Sigmoid colon (tissue), 7 donors: ENCODE results near the gene CDK2. TPM values are rescaled to one million over a fixed set of nuclear protein-coding genes. Genes with fewer than 3 reads are reported as not detected.
"Not testable (repeated sequence)": the region's sequence is repeated elsewhere in the genome, so short reads cannot be mapped to it uniquely, and the experiment has no call there.

Experiments used
- DNase-seq: peaks from one replicate; pipeline ENCODE4 v3.0.0-alpha.2; 2019
- H3K27ac ChIP-seq, 4 donors: fragments of 200-600 bp; sonication (generic); one replicate each; pipeline ENCODE4 v1.5.1; 2016 to 2019; ENCODE audit warnings: mild to moderate bottlenecking in 1 of 4
- H3K27me3 ChIP-seq, 3 donors: fragments of 200-600 bp; sonication (generic); one replicate each; pipeline ENCODE4 v1.5.1; 2019; ENCODE audit warnings: mild to moderate bottlenecking in 1 of 3
- H3K36me3 ChIP-seq, 4 donors: fragments of 200-600 bp; sonication (generic); one replicate each; pipeline ENCODE4 v1.5.1; 2016 to 2019
- H3K4me1 ChIP-seq, 4 donors: fragments of 200-600 bp; sonication (generic); one replicate each; pipeline ENCODE4 v1.5.1; 2017 to 2019
- H3K4me3 ChIP-seq, 4 donors: fragments of 200-600 bp; sonication (generic); one replicate each; pipeline ENCODE4 v1.5.1; 2017 to 2019; ENCODE audit warnings: mild to moderate bottlenecking in 2 of 4, moderate library complexity in 1 of 4
- H3K9me3 ChIP-seq, 4 donors: fragments of 200-600 bp in 3 of 4; sonication (generic) in 3 of 4; one replicate each; pipeline versions ENCODE4 v1.5.1 to v1.6.1; 2013 to 2019
- EP300 ChIP-seq, 4 donors: sonication (generic); formaldehyde crosslinking; IDR thresholded peaks; one replicate each; pipeline ENCODE4 v1.6.1; 2017; ENCODE audit warnings: antibody characterized with exemption in 4 of 4
- POLR2A ChIP-seq, 2 donors: fragments of 450-650 bp; IDR thresholded peaks; one replicate each; pipeline ENCODE4 v1.6.1; 2016; ENCODE audit warnings: antibody characterized with exemption in 2 of 2, mild to moderate bottlenecking in 2 of 2, moderate library complexity in 2 of 2
- POLR2AphosphoS5 ChIP-seq, 4 donors: sonication (generic); formaldehyde crosslinking; IDR thresholded peaks; one replicate each; pipeline ENCODE4 v1.6.1; 2017; ENCODE audit warnings: antibody characterized with exemption in 4 of 4
- WGBS, 2 donors: extraction: QIAGEN DNeasy Blood & Tissue Kit; methylation state at CpG; one replicate each; pipeline ENCODE4 v1.1.7; 2013; 5-methylcytosine and 5-hydroxymethylcytosine counted together
- intact Hi-C: fragments of 100-400 bp; cut with DNase I; formaldehyde crosslinking; loops from one replicate; pipeline ENCODE4 v1.15.1; 2023
- polyA plus RNA-seq, 3 donors: library from polyadenylated mRNA; stranded (reverse); fragments of 200-250 nt; gene quantifications; one replicate each; pipeline ENCODE4 v1.2.3, GENCODE V29; 2013
- total RNA-seq, 4 donors: library from RNA; depleted of rRNA; stranded (reverse); fragments of >200 nt; gene quantifications; one replicate each; pipeline ENCODE4 v1.1.0, GENCODE V29; 2016
- TF ChIP-seq, protein P1 (sequence below), 4 experiments: fragments of 450-650 bp in 3 of 4; fragments of 200-600 bp in 1 of 4; IDR thresholded peaks; one replicate each; pipeline ENCODE4 v1.5.1; 2016 to 2019; ENCODE audit warnings: antibody characterized with exemption in 4 of 4, mild to moderate bottlenecking in 3 of 4, moderate library complexity in 2 of 4
- donor health status: healthy with polysubstance abuse.
- donor health status: Bipolar disorder and iron deficiency.
- donor health status: healthy.

The CDK2 gene
- total and polyA plus RNA-seq, 7 donors = 7.2 to 27.7 (median 18.0) TPM

DNA sequence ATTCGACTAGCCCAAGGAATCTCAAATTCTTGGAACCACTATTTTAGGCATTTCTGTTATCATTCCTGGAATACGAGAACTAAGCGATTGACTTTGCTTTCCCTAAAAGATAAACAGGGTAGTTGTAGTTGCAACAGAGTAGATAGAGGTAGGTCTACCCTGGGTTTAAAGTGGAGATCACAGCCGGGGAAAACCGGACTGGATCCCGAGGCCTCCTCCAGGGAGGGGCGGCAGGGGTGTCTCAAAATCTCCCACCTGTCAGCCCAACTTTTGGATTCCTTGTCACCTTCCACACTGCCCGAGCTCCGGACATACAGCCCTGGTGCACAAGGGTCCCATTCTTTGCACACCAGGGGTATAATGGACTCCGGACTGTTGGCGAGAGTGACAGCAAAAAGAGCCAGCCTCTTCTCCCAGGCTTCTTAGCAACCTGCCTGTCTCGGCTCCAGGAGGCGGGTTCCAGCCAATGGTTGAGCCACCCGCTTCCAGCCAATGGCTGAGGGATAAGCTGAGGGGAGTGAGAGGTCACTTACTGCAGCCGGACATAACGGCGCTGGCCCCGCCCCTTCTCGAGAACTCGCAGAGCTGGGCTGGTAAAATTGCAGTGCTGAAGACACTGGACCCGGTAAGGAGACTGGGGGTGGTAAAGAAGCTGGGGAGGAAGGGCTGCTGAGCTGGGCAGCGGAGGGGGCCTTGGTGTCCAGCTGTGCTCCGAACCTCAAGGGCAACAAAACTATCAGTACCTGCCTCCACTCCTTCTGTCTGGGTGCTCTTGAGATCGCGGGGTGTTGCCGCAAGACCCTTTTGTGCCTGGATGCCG lies 30.3 kb downstream of the CDK2 start, which contains the start of gene SUOX:
TSS of gene SUOX (plus strand) at position 562 of the 820 bp plus-strand sequence. CDS start 4,946 bp downstream, outside the sequence.
- intact Hi-C loops = loop anchor here (1.0 to 5.0 kb wide), 3 partner anchors 23 to 105 kb away; partner anchors contain the start of genes PA2G4, RAB5B and RPS26
- Histone ChIP-seq H3K27ac (peak within 1 kb of the TSS; percentile 84 to 91 (median 89)), H3K27me3 (no peaks in the 10 kb centered on the region), H3K4me3 (peak within 1 kb of the TSS; percentile 42 to 76 (median 72)), H3K36me3 (peaks cover 15 to 61% (median 25%) of the 10 kb centered on the region in 4 donors), H3K9me3 (no peaks in the 10 kb centered on the region), H3K4me1 (peaks cover 0 to 19% (median 16%) of the 10 kb centered on the region in 4 donors)
- peak; percentile 55 to 88 (median 82) for TF ChIP-seq POLR2AphosphoS5 (IDR thresholded peaks at IDR 0.05)
- TF ChIP-seq POLR2A (IDR thresholded peaks at IDR 0.05) = peak in 1 of 2 donors; percentile 54
- TF ChIP-seq, protein P1, sequence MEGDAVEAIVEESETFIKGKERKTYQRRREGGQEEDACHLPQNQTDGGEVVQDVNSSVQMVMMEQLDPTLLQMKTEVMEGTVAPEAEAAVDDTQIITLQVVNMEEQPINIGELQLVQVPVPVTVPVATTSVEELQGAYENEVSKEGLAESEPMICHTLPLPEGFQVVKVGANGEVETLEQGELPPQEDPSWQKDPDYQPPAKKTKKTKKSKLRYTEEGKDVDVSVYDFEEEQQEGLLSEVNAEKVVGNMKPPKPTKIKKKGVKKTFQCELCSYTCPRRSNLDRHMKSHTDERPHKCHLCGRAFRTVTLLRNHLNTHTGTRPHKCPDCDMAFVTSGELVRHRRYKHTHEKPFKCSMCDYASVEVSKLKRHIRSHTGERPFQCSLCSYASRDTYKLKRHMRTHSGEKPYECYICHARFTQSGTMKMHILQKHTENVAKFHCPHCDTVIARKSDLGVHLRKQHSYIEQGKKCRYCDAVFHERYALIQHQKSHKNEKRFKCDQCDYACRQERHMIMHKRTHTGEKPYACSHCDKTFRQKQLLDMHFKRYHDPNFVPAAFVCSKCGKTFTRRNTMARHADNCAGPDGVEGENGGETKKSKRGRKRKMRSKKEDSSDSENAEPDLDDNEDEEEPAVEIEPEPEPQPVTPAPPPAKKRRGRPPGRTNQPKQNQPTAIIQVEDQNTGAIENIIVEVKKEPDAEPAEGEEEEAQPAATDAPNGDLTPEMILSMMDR (IDR thresholded peaks at IDR 0.05) = no peak
- no peak for TF ChIP-seq EP300 (IDR thresholded peaks at IDR 0.05)
- 1% methylated on average over 27 of the region's 27 CpGs for WGBS, 2 donors
- peak; percentile 99 for DNase-seq

DNA sequence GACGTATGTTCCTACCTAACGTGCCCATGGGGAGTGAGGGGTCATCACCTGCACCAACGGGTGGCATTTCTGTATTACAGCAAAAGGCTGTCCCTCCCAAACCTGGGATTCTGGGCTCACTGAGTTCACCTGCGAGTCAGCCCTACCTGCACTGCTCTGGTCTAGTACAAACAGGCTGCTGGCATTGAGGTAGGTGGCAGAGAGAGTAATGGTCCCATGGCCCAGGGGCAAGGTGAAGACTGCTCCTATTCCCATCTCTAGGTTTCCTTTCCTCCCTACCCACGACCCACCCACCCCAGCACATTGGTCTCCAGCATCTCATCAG lies 30.9 kb downstream of the CDK2 start:
- H3K9me3 ChIP-seq = no peaks in the 10 kb centered on the region
- peaks cover 0 to 19% (median 16%) of the 10 kb centered on the region in 4 donors for H3K4me1 ChIP-seq
- DNase-seq = peak; percentile 68
- no peaks in the 10 kb centered on the region for H3K27me3 ChIP-seq
- peak overlapping the region; percentile 42 to 76 (median 72) for H3K4me3 ChIP-seq
- peak overlapping the region; percentile 84 to 91 (median 89) for H3K27ac ChIP-seq
- intact Hi-C loops = loop anchor here (5.0 kb wide), 1 partner anchor 105 kb away; the partner anchor contains the start of gene PA2G4
- peaks cover 11 to 61% (median 20%) of the 10 kb centered on the region in 4 donors for H3K36me3 ChIP-seq
- no peak for TF ChIP-seq POLR2AphosphoS5 (IDR thresholded peaks at IDR 0.05)
- 1 to 2% methylated on average over 5 of the region's 5 CpGs for WGBS, 2 donors

DNA sequence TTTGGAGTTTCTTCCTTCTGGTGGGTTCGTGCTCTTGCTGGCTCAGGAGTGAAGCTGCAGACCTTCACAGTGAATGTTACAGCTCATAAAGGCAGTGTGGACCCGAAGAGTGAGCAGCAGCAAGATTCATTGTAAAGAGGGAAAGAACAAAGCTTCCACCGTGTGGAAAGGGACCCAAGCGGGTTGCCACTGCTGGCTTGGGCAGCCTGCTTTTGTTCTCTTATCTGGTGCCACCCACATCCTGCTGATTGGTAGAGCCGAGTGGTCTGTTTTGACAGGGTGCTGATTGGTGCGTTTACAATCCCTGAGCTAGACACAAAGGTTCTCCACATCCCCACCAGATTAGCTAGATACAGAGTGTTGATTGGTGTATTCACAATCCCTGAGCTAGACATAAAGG lies 32.9 kb downstream of the CDK2 start:
- H3K27ac ChIP-seq, H3K4me3 ChIP-seq, DNase-seq, H3K9me3 ChIP-seq, H3K27me3 ChIP-seq: not testable (repeated sequence)
- peaks cover 0 to 60% (median 11%) of the 10 kb centered on the region in 4 donors for H3K36me3 ChIP-seq
- intact Hi-C loops = loop anchor here (5.0 kb wide), 1 partner anchor 103 kb away; the partner anchor contains the start of gene PA2G4
- H3K4me1 ChIP-seq = peaks cover 0 to 19% (median 16%) of the 10 kb centered on the region in 4 donors
- 80 to 87% methylated on average over 5 to 6 of the region's 6 CpGs for WGBS, 2 donors

DNA sequence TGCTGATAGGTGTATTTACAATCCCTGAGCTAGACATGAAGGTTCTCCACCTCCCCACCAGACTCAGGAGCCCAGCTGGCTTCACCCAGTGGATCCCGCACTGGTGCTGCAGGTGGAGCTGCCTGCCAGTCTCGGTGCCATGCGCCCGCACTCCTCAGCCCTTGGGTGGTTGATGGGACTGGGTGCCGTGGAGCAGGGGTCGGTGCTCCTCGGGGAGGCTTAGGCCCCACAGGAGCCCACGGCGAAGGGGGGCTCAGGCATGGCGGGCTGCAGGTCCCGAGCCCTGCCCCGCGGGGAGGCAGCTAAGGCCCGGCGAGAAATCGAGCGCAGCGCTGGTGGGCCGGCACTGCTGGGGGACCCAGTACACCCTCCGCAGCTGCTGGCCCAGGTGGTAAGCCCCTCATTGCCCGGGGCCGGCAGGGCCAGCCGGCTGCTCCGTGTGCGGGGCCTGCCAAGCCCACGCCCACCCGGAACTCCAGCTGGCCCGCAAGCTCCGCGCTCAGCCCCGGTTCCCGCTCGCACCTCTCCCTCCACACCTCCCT lies 33.4 kb downstream of the CDK2 start:
- H3K36me3 ChIP-seq = peaks cover 0 to 57% (median 8%) of the 10 kb centered on the region in 4 donors
- H3K27me3 ChIP-seq, H3K4me3 ChIP-seq, H3K9me3 ChIP-seq, H3K27ac ChIP-seq, DNase-seq: not testable (repeated sequence)
- intact Hi-C loops = loop anchor here (5.0 kb wide), 1 partner anchor 102 kb away; the partner anchor contains the start of gene PA2G4
- H3K4me1 ChIP-seq = peaks cover 0 to 19% (median 16%) of the 10 kb centered on the region in 4 donors
- WGBS, 2 donors = 74 to 94% methylated on average over 33 of the region's 33 CpGs

DNA sequence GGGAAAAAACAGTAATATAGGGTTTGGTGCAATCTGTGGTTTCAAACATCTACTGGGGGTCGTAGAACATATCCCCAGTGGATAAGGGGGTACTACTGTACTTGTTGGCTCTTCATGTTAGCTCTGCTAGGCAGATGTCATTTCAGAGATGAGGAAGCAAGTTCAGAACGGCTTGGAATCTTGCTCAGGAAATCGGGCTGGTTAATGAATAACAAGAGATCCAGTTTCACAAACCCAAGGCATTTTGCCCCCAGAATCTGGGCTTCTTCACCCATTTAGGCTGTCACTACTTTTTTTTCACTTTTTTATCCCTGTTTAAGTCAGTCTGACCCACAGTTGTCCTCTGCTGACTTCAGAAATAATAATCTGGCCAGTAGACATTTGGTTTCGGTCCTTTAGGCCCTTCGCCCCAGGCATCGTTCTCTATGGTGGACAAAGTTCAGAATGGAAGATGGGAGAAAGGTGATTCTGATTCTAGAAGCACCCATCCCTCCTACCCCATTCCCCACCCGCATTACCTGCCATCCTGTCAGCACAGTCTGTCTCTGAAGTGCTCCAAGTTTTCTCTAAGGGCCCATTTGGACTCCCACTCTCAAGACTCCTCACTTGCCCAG lies 35.0 kb downstream of the CDK2 start:
- no peak for DNase-seq
- Histone ChIP-seq H3K4me3 (no peak overlapping the region), H3K27ac (no peak overlapping the region), H3K4me1 (peaks cover 0 to 15% (median 13%) of the 10 kb centered on the region in 4 donors), H3K9me3 (no peaks in the 10 kb centered on the region), H3K36me3 (peaks cover 0 to 54% (median 7%) of the 10 kb centered on the region in 4 donors), H3K27me3 (no peaks in the 10 kb centered on the region)
- 20 to 67% methylated on average over 7 of the region's 7 CpGs for WGBS, 2 donors
- intact Hi-C loops = no loop called here
- no peak for TF ChIP-seq EP300 (IDR thresholded peaks at IDR 0.05)
- no peak for TF ChIP-seq POLR2AphosphoS5 (IDR thresholded peaks at IDR 0.05)
- TF ChIP-seq, protein P1 (IDR thresholded peaks at IDR 0.05) = no peak
- no peak for TF ChIP-seq POLR2A (IDR thresholded peaks at IDR 0.05)

DNA sequence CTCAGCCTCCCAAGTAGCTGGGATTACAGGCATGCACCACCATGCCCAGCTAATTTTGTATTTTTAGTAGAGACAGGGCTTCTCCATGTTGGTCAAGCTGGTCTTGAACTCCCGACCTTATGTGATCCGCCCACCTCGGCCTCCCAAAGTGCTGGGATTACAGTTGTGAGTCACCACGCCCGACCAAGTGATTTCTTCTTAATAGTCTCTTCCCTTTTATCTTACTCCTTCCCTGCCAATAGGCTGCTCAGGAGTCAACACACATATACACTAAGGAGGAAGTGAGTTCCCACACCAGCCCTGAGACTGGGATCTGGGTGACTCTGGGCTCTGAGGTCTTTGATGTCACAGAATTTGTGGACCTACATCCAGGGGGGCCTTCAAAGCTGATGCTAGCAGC lies 36.7 kb downstream of the CDK2 start:
- Histone ChIP-seq H3K36me3 (peaks cover 0 to 54% (median 7%) of the 10 kb centered on the region in 4 donors), H3K4me1 (peaks cover 0 to 15% (median 11%) of the 10 kb centered on the region in 4 donors)
- H3K4me3 ChIP-seq, H3K27me3 ChIP-seq, H3K27ac ChIP-seq, DNase-seq, intact Hi-C loops, H3K9me3 ChIP-seq: not testable (repeated sequence)
- WGBS, 2 donors = 79 to 83% methylated on average over 5 of the region's 5 CpGs
